Neuronal stem cell (in vitro differentiated cells): Measurements from ENCODE around the gene HOOK1.

Source experiments
- DNase-seq: peaks from one replicate; pipeline ENCODE4 v3.0.0-alpha.2; 2013; ENCODE audit warnings: low spot score
- H2AFZ ChIP-seq: one replicate; pipeline ENCODE4 v1.6.1; 2013; ENCODE audit warnings: mild to moderate bottlenecking, low read length, inconsistent platforms
- H2AK5ac ChIP-seq: 2 replicates; pipeline ENCODE4 v1.6.1; 2013; ENCODE audit warnings: low read depth, mild to moderate bottlenecking, inconsistent platforms, low read length, moderate library complexity, mixed read lengths
- H2BK120ac ChIP-seq: 2 replicates; pipeline ENCODE4 v1.6.1; 2013; ENCODE audit warnings: low read depth, mild to moderate bottlenecking, inconsistent platforms, low read length, moderate library complexity, mixed read lengths
- H2BK12ac ChIP-seq: one replicate; pipeline ENCODE4 v1.6.1; 2013; ENCODE audit warnings: low read length, inconsistent platforms
- H2BK15ac ChIP-seq: 2 replicates; pipeline ENCODE4 v1.6.1; 2013; ENCODE audit warnings: mild to moderate bottlenecking, low read length, inconsistent platforms, mixed read lengths
- H2BK5ac ChIP-seq: one replicate; pipeline ENCODE4 v1.6.1; 2013; ENCODE audit warnings: inconsistent platforms, mild to moderate bottlenecking, low read length, moderate library complexity
- H3K14ac ChIP-seq: one replicate; pipeline ENCODE4 v1.6.1; 2013; ENCODE audit warnings: low read length, inconsistent platforms
- H3K18ac ChIP-seq: 2 replicates; pipeline ENCODE4 v1.6.1; 2013; ENCODE audit warnings: low read length, inconsistent platforms
- H3K23ac ChIP-seq: 2 replicates; pipeline ENCODE4 v1.6.1; 2013; ENCODE audit warnings: low read depth, mild to moderate bottlenecking, mixed read lengths, low read length, inconsistent platforms; ENCODE audit not compliant: poor library complexity
- H3K27ac ChIP-seq: replicated peaks from 3 replicates; pipeline ENCODE4 v1.5.1; 2013; ENCODE audit warnings: low read length, inconsistent platforms
- H3K27me3 ChIP-seq, 3 experiments: 2 replicates each; pipeline ENCODE4 v1.6.1; 2013; ENCODE audit warnings: low read length in 3 of 3, mild to moderate bottlenecking in 2 of 3, inconsistent platforms in 1 of 3, low read depth in 1 of 3, mixed read lengths in 1 of 3, moderate library complexity in 1 of 3; ENCODE audit not compliant: control insufficient read depth in 3 of 3, insufficient read depth in 3 of 3
- H3K36me3 ChIP-seq, 2 donors: replicated peaks in 1 of 2; 2 replicates each; pipeline ENCODE4 v1.6.1; 2013; ENCODE audit warnings: low read length in 2 of 2; ENCODE audit not compliant: control insufficient read depth in 2 of 2, insufficient read depth in 2 of 2
- H3K4ac ChIP-seq: 2 replicates; pipeline ENCODE4 v1.6.1; 2013; ENCODE audit warnings: inconsistent platforms, mild to moderate bottlenecking, low read length, moderate library complexity
- H3K4me1 ChIP-seq, 2 donors: 1 replicate in 1 of 2; 2 replicates in 1 of 2; pipeline ENCODE4 v1.6.1; 2013; ENCODE audit warnings: low read length in 2 of 2, low read depth in 1 of 2; ENCODE audit not compliant: control insufficient read depth in 2 of 2, insufficient read depth in 1 of 2
- H3K4me2 ChIP-seq: one replicate; pipeline ENCODE4 v1.6.1; 2013; ENCODE audit warnings: mild to moderate bottlenecking, low read length, inconsistent platforms; ENCODE audit not compliant: insufficient read depth, poor library complexity, severe bottlenecking
- H3K4me3 ChIP-seq, 2 donors: 2 replicates each; pipeline ENCODE4 v1.5.1; 2013; ENCODE audit warnings: low read length in 2 of 2, mild to moderate bottlenecking in 2 of 2, inconsistent platforms in 1 of 2, moderate library complexity in 1 of 2
- H3K79me1 ChIP-seq: one replicate; pipeline ENCODE4 v1.6.1; 2013; ENCODE audit warnings: low read depth, mild to moderate bottlenecking, inconsistent platforms, low read length, moderate library complexity
- H3K9ac ChIP-seq: one replicate; pipeline ENCODE4 v1.6.1; 2013; ENCODE audit warnings: mild to moderate bottlenecking, low read depth, low read length, inconsistent platforms; ENCODE audit not compliant: poor library complexity
- H3K9me3 ChIP-seq, 2 donors: replicated peaks in 1 of 2; 2 replicates each; pipeline versions ENCODE3 to v1.6.1; 2013; ENCODE audit warnings: low read length in 2 of 2, mild to moderate bottlenecking in 2 of 2, inconsistent platforms in 1 of 2, low read depth in 1 of 2, mixed read lengths in 1 of 2, moderate library complexity in 1 of 2; ENCODE audit not compliant: control insufficient read depth in 2 of 2, insufficient read depth in 1 of 2
- H4K8ac ChIP-seq: one replicate; pipeline ENCODE4 v1.6.1; 2013; ENCODE audit warnings: low read depth, mild to moderate bottlenecking, inconsistent platforms, low read length, moderate library complexity
- H4K91ac ChIP-seq: one replicate; pipeline ENCODE4 v1.6.1; 2013; ENCODE audit warnings: low read length, low read depth, mild to moderate bottlenecking, inconsistent platforms; ENCODE audit not compliant: poor library complexity
- WGBS, 2 donors: extraction: QIAGEN DNeasy Blood & Tissue Kit; methylation state at CpG; one replicate each; pipeline ENCODE4 v1.1.7; 2013; ENCODE audit warnings: missing lambda C conversion rate in 2 of 2, mixed read lengths in 1 of 2; ENCODE audit not compliant: insufficient read length in 2 of 2, insufficient replicate concordance in 1 of 2; ENCODE audit errors: extremely low coverage in 2 of 2; 5-methylcytosine and 5-hydroxymethylcytosine counted together

The HOOK1 gene

GRCh38 chr1:59814180-59814900, 409 bp upstream of the HOOK1 start:
- Histone ChIP-seq H2BK5ac (no peak overlapping the region), H3K27me3 (peaks cover 0 to 84% (median 13%) of the 10 kb centered on the region in 3 experiments), H4K8ac (no peak overlapping the region), H2BK15ac (peak overlapping the region; percentile 73), H2BK12ac (no peak overlapping the region), H2BK120ac (no peak overlapping the region), H3K4me1 (peaks cover 0 to 7% of the 10 kb centered on the region in 2 donors), H3K27ac (no peak overlapping the region), H3K4me2 (peak overlapping the region; percentile 59), H3K18ac (peak overlapping the region; percentile 71), H2AK5ac (no peak overlapping the region), H3K9me3 (no peaks in the 10 kb centered on the region), H3K36me3 (no peaks in the 10 kb centered on the region), H3K4ac (no peak overlapping the region), H4K91ac (no peak overlapping the region), H3K23ac (peak overlapping the region; percentile 38), H3K9ac (no peak overlapping the region), H3K79me1 (no peaks in the 10 kb centered on the region), H2AFZ (peak overlapping the region; percentile 87), H3K14ac (no peak overlapping the region), H3K4me3 (peak overlapping the region; percentile 38 to 94)
- DNase-seq = peak; percentile 82
- no CpG with 5 or more reads among the region's 50 CpGs for WGBS, 2 donors

DNA sequence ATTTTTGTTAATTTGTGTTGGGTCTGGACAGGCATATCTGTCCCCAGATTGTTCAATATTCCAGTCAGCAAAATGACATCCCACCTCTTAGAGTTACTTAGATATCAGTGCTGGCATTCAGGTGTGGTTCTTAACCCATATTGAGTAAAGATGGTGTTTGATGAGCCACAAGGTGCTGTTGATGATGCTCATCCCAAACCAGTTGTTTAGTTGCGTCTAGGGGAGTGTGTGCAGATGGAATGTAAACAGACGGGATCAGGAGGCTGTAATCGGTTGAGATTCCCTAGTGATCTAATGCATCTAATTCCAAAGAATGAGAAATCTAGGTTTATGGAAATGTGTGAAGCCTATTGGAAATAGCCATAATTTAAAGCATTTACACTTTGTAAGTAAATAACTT, 1.1 kb downstream of the HOOK1 start:
- WGBS, 2 donors = no CpG with 5 or more reads among the region's 3 CpGs
- Histone ChIP-seq H3K9ac (no peak overlapping the region), H3K36me3 (no peaks in the 10 kb centered on the region), H3K23ac (no peak overlapping the region), H4K91ac (no peak overlapping the region), H3K4me1 (peaks cover 0 to 5% of the 10 kb centered on the region in 2 donors), H2BK12ac (no peak overlapping the region), H2AFZ (no peak overlapping the region), H3K18ac (no peak overlapping the region), H3K4me3 (no peak overlapping the region), H3K9me3 (no peaks in the 10 kb centered on the region), H3K4ac (no peak overlapping the region), H2BK15ac (no peak overlapping the region), H2BK120ac (no peak overlapping the region), H4K8ac (no peak overlapping the region), H3K27me3 (peaks cover 0 to 87% (median 13%) of the 10 kb centered on the region in 3 experiments), H3K27ac (no peak overlapping the region), H2BK5ac (no peak overlapping the region), H2AK5ac (no peak overlapping the region), H3K14ac (no peak overlapping the region), H3K79me1 (no peaks in the 10 kb centered on the region), H3K4me2 (no peak overlapping the region)
- no peak for DNase-seq

DNA sequence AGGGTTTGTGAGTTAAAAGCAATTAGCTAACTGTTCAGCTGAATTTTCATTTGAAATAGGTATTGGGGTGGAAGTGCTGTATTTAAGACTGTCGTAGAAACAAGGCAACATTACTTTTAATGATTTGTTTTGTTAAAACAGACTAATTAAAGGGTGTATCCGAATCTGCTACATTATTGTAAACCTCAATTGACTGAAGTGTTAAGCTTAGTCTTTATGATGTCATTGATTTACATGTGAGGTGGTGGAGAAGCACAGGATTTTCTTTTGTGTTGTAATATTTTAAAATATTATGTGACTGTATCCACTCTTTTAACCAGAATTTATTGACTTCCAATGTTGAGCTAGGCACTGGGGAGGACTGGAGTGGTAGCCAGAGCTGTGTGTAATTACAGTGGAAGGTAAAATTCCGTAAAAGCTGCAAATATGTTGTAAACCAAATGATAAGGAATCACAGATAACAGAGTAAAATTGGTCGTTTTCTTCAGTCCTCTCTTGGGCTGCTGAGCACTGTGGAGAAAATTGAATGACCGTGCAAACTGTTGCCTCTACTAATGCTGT, 1.6 kb downstream of the HOOK1 start:
- Histone ChIP-seq H3K4me3 (no peak overlapping the region), H3K27me3 (peaks cover 0 to 82% (median 13%) of the 10 kb centered on the region in 3 experiments), H3K4me2 (no peak overlapping the region), H4K91ac (no peak overlapping the region), H2BK5ac (no peak overlapping the region), H3K79me1 (no peaks in the 10 kb centered on the region), H3K36me3 (no peaks in the 10 kb centered on the region), H2AFZ (no peak overlapping the region), H2BK15ac (no peak overlapping the region), H2AK5ac (no peak overlapping the region), H2BK12ac (no peak overlapping the region), H3K4me1 (peaks cover 0 to 5% of the 10 kb centered on the region in 2 donors), H4K8ac (no peak overlapping the region), H3K4ac (no peak overlapping the region), H3K27ac (no peak overlapping the region), H3K18ac (no peak overlapping the region), H3K9ac (no peak overlapping the region), H3K14ac (no peak overlapping the region), H3K23ac (no peak overlapping the region), H2BK120ac (no peak overlapping the region), H3K9me3 (no peaks in the 10 kb centered on the region)
- no CpG with 5 or more reads among the region's 5 CpGs for WGBS, 2 donors
- no peak for DNase-seq

GRCh38 chr1:59819566-59820438, 5.1 kb downstream of the HOOK1 start:
- Histone ChIP-seq H3K27me3 (peaks cover 0 to 57% (median 13%) of the 10 kb centered on the region in 3 experiments), H3K4me3 (no peak overlapping the region), H3K14ac (no peak overlapping the region), H2BK12ac (no peak overlapping the region), H3K23ac (no peak overlapping the region), H4K91ac (no peak overlapping the region), H3K9me3 (no peaks in the 10 kb centered on the region), H2AFZ (no peak overlapping the region), H2BK15ac (no peak overlapping the region), H3K27ac (no peak overlapping the region), H2BK5ac (no peak overlapping the region), H4K8ac (no peak overlapping the region), H3K4me2 (no peak overlapping the region), H3K36me3 (no peaks in the 10 kb centered on the region), H3K79me1 (no peaks in the 10 kb centered on the region), H2AK5ac (no peak overlapping the region), H3K9ac (no peak overlapping the region), H2BK120ac (no peak overlapping the region), H3K4ac (no peak overlapping the region), H3K4me1 (peaks cover 0 to 4% of the 10 kb centered on the region in 2 donors), H3K18ac (no peak overlapping the region)
- DNase-seq = no peak
